ENCODE measurements around the gene USP7.
A peak's percentile ranks its signal among the peaks of the same experiment; 100 is the strongest.
"Not testable (repeated sequence)": the region's sequence is repeated elsewhere in the genome, so short reads cannot be mapped to it uniquely, and the experiment has no call there.

Gene USP7

DNA sequence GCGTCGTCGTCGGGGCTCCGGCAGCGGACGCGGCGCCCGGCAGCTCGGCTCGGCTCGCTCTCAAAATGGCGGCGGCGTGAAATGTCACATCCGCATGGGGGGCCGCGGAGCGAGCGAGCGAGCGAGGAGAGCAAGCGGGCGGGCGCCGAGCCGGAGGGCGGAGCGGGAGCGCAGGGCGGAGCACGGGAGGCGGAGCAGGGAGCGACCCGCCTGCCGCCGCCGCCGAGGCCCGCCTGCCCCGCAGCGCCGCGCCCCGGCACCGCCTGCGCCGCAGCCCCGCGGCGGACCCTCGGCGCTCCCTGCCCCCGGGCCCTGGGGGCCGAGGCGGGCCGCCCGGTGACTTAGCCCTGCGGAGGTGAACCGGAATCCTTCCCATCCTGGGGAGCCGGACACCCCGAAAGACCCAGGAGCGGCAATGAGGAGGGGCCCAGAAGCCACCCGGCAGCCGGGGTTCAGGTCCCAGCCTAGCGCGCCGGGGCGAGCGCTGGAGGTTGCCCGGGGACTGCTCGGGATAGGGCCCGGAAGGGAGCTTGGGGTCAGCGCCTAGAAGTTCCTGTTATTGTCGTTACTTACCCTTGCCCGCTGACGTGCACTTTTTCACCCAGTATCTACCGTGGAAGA lies at the start of gene USP7:
Gene USP7 (minus strand): TSS at position 86 of the 621 bp plus-strand sequence. CDS start 621 bp downstream, outside the sequence.
- DNase-seq, result peak; percentile 55

DNA sequence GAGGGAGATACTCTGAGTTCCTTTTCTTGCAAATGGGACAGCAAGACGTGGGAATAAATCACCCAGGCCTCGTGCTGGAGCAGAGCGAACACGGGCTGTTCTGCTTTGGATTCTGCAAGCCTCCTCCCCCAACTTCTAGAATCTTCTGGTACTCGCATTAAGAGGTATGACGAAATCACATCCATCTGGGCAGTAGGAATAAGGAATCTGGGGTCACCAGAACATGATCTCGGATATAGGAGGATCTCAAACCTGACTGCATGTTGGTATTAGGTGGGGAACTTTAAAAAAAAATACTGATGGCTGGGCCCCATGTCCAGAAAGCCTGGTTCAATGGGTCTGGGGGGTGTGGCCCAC lies 49.8 kb upstream of the USP7 start:
- DNase-seq, result no peak

DNA sequence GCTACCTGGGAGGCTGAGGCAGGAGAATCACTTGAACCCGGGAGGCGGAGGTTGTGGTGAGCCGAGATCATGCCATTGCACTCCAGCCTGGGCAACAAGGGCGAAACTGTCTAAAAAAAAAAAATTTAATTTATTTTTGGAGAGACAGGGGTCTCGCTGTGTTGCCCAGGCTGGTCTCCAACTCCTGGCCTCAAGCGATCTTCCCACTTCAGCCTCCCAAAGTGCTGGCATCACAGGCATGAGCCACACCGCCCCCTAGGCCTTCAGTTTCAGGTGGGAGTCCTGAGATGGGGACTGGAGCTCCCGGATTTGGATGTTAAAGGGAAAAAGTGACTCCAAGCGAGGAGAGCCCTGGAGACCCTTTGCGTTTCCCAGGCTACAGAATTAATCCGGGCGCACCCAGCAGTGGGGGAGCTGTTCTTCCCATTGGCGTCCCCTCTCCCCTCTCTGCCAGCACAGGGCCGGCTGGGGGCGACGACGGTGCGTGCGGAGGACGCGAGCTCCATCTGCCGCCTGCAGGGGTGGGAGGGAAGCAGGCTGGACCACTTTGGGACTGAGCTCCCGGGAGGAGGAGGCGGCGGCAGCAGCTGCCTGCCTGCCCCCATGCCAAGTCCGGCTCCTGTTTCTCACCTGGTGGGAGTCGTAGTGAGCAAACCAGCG lies 49.3 kb upstream of the USP7 start:
- DNase-seq, result no peak

DNA sequence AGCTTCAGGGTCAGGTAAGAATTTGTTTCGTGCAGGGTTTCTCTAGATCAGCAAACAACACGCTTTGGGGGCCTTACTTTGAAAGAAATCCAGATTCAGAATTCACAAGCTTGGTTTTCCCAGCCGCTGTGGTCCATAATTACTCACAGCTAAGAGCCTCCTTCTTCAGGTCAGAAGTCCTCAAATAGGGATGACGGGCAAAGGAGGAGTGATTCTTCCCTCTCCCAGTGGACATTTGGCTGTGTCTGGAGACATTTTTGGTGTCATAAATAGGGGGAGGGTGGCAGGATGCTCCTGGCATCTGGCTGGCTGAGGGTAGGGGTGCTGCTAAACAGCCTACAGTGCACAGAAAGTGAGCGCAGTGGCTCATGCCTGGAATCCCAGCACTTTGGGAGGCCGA lies 48.6 kb upstream of the USP7 start:
- no peak for DNase-seq

DNA sequence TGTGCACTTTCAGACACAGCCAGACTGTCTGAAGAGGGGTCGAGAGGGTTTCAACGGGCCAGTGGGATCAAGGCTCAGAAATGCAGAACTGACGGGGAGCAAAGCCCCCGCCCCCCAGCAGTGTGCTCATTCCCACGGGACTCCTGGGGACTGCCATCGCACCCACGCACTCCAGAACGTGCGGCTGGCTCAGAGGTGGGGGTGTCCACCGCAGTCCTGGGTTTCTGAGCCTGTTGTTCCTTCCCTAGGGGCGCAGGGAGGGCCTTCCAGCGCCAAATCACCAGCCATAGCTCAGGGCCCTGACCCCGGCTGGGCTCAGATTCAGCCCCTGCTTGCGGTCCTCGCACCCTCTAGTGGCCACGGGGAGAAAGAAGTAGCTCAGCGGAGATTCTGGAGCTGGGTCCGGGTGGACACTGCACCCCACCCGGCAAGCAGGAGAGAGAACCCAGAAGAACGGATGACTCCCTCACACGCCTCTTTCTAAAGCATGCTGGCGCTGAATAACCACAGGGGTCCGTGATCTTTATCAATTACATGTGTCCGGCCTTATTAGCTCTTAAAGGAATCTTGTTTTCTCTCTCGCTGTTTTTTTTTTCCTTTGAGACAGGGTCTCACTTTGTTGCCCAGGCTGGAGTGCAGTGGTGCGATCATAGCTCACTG lies 45.0 kb upstream of the USP7 start:
- no peak for DNase-seq

DNA sequence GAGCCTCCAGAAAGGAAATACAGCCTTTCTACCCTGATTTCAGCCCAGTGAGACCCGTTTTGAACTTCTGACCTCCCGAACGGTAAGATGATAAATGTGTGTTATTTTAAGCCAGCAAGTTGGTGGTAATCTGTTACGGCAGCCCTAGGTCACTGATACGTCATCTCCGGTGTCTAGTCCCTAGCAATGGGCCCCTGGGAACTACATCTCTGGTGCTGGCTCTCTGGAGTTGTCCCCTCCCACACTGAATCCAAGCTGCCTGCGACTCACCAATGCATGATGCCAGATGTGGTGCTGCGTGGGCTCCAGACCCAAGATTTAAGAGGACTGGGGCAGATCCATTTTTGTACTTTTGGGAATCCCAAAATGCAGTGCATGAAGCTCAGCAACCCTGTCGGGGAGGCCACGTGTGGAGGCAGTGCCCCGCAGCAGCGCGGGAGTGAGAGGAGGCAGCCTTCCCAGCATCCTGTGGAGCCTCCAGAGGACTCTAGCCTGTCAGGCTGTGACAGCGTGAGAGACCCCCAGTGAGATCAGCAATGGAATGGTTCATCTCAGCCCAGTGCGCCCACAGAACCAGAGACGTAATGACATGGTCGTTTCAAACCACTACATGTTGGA lies 43.6 kb upstream of the USP7 start:
- DNase-seq, result no peak

DNA sequence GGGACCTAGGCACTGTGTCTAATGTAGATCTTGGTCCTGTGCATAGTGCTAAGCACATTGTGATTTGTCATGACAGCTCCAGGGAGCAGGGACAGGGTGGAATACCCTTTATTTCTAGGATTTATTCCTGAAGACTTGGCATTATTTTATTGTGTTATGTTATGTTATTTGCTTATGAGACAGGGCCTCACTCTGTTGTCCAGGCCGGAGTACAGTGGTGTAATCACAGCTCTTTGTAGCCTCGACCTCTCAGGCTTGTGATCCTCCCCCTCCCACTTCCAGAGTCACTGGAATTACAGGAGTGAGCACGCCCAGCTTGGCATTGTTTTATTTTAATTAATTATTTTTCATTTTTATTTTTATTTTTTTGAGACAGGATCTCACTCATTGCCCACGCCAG lies 40.5 kb upstream of the USP7 start:
- no peak for DNase-seq

DNA sequence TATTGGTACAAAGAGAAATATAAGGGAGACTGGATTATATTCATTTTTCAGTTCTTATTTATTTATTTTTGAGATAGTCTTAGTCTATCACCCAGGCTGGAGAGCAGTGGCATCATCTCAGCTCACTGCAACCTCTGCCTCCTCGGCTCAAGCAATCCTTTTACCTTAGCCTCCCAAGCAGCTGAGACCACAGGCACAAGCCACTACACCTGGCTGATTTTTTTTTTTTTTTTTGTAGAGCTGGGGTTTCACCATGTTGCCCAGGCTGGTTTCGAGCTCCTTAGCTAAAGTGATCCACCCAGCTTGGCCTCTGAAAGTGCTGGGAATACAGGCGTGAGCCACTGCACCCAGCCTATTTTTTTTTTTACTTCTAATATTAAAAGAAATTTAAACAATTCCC lies 40.1 kb upstream of the USP7 start:
- DNase-seq, result no peak

GRCh38 chr16:9003322-9003721 lies 39.6 kb upstream of the USP7 start:
- no peak for DNase-seq

DNA sequence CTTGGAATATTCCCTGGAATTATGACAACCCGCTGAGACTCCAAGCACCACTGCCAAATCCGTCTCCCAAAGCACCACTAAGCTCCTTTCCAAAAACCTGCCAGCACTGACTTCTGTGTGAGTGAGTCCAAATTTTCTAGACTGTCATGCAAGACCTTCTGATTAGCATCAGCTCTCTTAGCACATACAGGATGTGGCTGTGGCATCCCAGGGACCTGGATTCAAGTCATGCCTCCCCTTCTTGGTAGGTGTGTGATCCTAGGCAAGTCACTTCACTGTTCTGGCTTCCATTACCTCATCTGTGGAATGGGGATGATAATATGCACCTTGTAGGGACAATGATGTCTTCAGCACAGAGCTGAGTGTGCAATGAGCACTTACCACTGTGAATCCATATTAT lies 38.3 kb upstream of the USP7 start:
- DNase-seq, result no peak

DNA sequence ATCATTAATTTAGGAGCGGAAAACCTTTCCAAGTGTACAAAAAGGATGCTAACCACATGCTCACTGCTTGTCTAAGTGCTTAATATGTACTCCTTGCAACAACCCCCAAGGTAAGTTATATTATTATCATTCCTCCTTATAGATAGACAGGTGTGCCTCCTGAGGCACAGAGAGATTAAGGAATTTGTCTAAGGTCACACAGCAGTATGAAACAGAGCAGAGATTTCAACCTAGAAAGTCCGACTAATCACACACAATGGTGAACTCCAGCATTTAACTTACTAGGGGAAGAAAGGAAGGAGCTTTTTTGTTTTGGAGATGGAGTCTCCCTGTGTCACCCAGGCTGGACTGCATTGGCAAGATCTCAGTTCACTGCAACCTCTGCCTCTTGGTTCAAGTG lies 37.0 kb upstream of the USP7 start:
- DNase-seq, result no peak

GRCh38 chr16:8999800-9000199 lies 36.1 kb upstream of the USP7 start:
- no peak for DNase-seq

DNA sequence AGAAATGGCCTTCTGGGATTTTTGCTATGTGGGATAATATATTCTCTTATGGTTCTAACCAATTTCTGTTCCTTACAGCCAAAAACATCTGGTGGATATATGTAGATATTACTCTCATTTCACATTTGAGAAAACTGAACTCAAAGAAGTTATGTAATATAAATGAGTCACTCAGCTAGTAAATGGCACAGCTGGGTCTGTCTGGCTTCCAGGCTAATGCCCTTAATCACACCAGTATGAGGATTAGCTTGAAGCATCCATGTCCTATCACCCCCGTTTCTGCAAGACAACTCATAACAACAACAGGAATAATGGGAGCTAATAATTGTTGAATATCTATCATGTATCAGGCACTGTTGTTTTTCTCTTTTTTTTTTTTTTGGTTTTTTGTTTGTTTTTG lies 34.4 kb upstream of the USP7 start:
- DNase-seq, result no peak

- DNase-seq, result no peak
Measured at GRCh38 chr16:8996891-8997290, 33.2 kb upstream of the USP7 start.

GRCh38 chr16:8990445-8990844 lies 26.7 kb upstream of the USP7 start:
- no peak for DNase-seq

DNA sequence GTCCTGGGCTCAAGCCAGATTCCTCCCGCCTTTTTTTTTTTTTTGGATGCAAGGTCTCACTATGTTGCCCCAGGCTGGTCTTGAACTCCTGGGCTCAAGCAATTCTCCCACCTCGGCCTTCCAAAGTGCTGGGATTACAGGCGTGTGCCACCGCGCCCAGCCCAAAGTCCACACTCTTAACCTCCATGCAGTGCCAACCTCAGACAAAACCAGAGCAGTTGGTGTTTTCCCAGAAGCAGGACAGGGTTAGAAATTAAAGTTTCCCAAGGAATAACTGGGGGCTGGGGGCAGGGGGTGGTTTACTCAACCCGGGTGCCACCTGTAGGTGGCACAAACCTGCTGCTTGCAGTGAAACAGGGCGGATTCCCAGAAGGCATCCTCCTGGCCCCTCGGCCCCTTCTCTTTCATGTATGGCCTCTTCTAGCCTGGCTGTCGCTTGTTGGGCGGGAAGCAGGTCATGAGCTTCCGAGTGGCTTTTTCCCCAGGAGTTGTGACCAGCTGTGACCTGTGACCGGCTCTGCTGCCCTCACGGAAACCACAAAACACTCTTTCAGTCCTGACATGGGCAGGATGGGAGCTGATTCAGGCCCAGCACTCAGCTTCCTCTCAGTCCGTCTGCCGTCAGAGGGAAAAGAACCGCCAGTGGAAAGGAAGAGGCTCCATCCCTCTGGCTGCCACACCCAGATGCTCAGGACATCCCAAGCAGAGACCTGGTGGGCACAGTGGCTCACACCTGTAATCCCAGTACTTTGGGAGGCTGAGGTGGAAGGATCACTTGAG lies 25.6 kb upstream of the USP7 start:
- DNase-seq, result no peak

- no peak for DNase-seq
Measured at GRCh38 chr16:8986818-8987191, 23.1 kb upstream of the USP7 start.

DNA sequence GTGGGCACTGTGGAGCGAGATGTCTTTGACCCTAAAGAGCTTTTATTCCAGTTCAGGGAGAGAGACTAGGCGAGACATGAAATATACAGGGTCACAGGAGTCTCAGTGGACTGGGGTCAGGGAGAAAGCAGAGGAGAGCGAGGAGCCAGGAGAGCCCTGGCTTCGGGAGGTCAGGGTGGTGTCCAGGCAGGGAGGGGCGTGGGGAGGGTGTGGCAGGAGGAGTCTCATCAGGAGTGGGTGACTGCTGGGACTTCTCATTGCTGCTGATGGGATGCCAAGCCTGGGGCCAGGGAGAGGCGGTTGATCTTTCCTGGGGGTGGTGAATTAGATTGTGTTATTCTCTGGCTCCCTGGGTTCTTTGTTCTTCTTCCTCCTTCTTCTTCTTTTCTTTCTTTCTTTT lies 22.4 kb upstream of the USP7 start:
- DNase-seq, result no peak

DNA sequence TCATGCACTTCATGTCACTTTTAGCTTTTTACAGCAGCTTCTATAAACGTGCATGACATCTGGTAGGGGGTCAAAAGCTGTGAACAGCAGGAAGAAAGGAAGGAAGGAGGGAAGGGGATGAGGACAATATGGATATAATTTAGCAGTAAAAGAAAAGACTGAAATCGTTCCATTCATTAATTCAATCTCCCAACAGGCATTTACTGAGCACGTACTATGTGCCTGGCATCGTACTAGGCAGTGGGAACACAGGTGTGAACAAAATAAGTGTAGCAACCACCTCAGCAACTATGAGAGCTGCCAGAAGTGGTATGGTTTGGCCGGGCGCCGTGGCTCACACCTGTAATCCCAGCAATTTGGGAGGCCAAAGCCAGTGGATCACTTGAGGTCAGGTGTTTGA lies 19.1 kb upstream of the USP7 start:
- DNase-seq, result no peak

GRCh38 chr16:8981901-8982300 lies 18.2 kb upstream of the USP7 start:
- not testable (repeated sequence) for DNase-seq

DNA sequence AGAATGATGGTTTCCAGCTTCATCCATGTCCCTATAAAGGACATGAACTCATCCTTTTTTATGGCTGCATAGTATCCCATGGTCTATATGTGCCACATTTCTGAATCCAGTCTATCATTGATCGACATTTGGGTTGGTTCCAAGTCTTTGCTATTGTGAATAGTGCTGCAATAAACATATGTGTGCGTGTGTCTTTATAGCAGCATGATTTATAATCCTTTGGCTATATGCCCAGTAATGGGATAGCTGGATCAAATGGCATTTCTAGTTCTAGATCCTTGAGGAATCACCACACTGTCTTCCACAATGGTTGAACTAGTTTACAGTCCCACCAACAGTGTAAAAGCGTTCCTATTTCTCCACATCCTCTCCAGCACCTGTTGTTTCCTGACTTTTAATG lies 12.5 kb upstream of the USP7 start:
- DNase-seq, result not testable (repeated sequence)

DNA sequence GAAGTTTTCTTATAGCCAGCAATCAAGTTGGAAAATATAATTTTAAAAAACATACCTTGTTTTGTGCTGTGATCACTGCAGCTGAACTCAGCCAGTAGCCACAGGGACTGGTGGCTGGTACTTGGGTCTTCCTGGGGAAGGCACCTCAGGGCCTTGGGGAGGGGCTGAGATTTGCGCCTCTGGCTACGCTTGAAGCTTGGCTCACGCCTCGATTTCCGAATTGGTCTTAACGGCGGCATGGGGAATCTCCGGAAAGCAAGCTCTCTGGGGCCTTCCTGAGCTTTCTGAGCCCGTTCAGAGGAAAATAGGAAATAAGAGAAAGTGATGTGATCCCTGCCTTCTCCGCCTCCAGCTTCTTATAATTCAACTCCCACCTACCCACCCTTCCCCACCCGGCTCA lies 11.3 kb upstream of the USP7 start:
- DNase-seq, result no peak

DNA sequence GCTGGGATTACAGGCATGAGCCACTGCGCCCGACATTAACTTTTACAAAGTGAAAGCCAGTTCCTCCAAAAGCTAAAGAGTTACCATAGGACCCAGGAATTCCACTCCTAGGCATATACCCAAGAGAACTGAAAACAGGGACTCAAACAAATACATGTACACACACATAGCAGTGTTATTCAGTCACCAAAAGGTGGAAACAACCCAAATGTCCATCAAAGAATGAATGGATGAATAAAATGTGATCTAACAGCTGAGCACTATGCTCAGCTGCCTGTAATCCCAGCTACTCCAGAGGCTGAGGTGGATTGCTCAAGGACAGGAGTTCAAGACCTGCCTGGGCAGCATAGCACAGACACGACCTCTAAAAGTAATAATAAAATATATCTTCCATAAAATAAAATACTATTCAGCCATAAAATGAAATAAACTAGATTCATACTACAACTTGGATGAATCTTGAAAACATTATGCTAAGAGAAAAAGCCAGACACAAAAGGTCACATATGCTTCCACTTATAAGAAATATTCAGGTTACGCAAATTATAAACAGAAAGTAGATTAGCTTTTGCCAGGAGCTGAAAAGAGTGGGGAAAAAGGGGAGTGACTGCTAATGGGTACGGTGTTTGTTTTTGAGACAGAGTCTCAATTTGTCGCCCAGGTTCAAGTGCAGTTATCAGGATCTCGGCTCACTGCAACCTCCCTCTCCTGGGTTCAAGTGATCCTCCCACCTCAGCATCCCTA lies 9.3 kb upstream of the USP7 start:
- no peak for DNase-seq
